Mucosa of rectum (tissue), 2 donors: Measurements from ENCODE around the gene CCDC12.
A peak's percentile ranks its signal among the peaks of the same experiment; 100 is the strongest.

Experiments used
- H3K27ac ChIP-seq, 2 donors: one replicate each; pipeline ENCODE4 v1.7.0; 2013; ENCODE audit warnings: inconsistent platforms in 2 of 2, low read depth in 2 of 2, low read length in 2 of 2
- H3K27me3 ChIP-seq, 2 donors: one replicate each; pipeline ENCODE4 v1.7.0; 2013; ENCODE audit warnings: low read length in 2 of 2; ENCODE audit not compliant: control insufficient read depth in 2 of 2, insufficient read depth in 2 of 2
- H3K36me3 ChIP-seq, 2 donors: one replicate each; pipeline ENCODE4 v1.7.0; 2013; ENCODE audit warnings: low read length in 2 of 2; ENCODE audit not compliant: control insufficient read depth in 2 of 2, insufficient read depth in 2 of 2
- H3K4me1 ChIP-seq, 2 donors: one replicate each; pipeline ENCODE4 v1.7.0; 2013; ENCODE audit warnings: low read length in 2 of 2, mild to moderate bottlenecking in 1 of 2; ENCODE audit not compliant: control insufficient read depth in 2 of 2, insufficient read depth in 2 of 2
- H3K4me3 ChIP-seq, 2 donors: one replicate each; pipeline ENCODE4 v1.7.0; 2013; ENCODE audit warnings: low read length in 2 of 2
- H3K9ac ChIP-seq, 2 donors: one replicate each; pipeline ENCODE4 v1.7.0; 2013; ENCODE audit warnings: low read length in 2 of 2, low read depth in 1 of 2, mild to moderate bottlenecking in 1 of 2
- H3K9me3 ChIP-seq, 2 donors: one replicate each; pipeline ENCODE4 v1.7.0; 2013; ENCODE audit warnings: low read length in 2 of 2; ENCODE audit not compliant: control insufficient read depth in 2 of 2
- donor health status: healthy.
- donor health status: Normal muscosa, but diverticular disease.

The CCDC12 gene

DNA sequence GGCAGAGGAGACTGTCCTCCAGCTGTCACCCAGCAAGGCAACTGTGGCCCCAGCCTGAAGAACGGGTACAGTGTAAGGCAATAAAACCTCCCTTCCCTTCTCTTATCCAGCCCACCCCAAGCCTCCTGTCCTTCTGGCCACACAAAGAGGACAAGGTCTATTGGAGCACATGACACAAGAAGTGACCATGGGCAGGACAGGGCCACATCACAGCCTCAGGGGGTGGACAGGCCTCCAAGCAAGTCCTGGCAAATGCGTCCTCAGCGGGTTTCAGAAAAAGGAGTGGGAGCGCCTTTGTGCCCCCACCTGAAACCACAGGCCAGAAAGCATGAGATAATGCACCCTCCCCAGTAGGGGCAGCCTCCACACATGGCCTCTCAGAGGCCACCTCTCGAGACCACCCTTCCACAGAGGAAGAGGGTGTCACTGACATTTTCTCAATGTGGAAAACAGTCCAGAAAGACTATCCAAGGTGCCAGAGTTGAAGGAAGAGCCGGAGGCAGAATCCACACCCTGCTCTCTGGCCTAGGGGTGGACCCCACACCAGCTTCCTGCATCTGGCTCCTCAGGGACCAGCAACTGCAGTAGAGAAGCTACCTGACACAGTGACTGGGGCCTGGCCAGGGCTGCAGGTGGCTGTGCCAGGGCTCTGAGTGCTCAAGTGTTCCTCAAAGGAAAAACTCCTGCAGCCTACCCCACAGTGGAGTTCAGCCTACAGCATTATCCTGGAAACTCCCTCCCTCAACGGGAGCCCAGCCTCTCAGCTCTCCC, 43.9 kb downstream of the CCDC12 start:
- H3K36me3 ChIP-seq = peaks cover 18 to 19% of the 10 kb centered on the region in 2 donors
- no peak overlapping the region for H3K4me3 ChIP-seq
- no peaks in the 10 kb centered on the region for H3K9me3 ChIP-seq
- peaks cover 65 to 75% of the 10 kb centered on the region in 2 donors for H3K4me1 ChIP-seq
- H3K27me3 ChIP-seq = no peaks in the 10 kb centered on the region
- peak overlapping the region; percentile 73 to 76 for H3K27ac ChIP-seq
- H3K9ac ChIP-seq = peak overlapping the region; percentile 28 to 31

GRCh38 chr3:46931631-46932331, 44.8 kb downstream of the CCDC12 start:
- Histone ChIP-seq H3K4me1 (peaks cover 73 to 84% of the 10 kb centered on the region in 2 donors), H3K4me3 (no peak overlapping the region), H3K27ac (peak overlapping the region; percentile 73 to 76), H3K36me3 (peaks cover 12 to 18% of the 10 kb centered on the region in 2 donors), H3K9me3 (no peaks in the 10 kb centered on the region), H3K27me3 (no peaks in the 10 kb centered on the region), H3K9ac (peak overlapping the region in 1 of 2 donors; percentile 36)

- Histone ChIP-seq H3K27me3 (no peaks in the 10 kb centered on the region), H3K4me3 (no peak overlapping the region), H3K9me3 (no peaks in the 10 kb centered on the region), H3K9ac (no peak overlapping the region), H3K4me1 (peaks cover 81 to 83% of the 10 kb centered on the region in 2 donors), H3K36me3 (peaks cover 13 to 14% of the 10 kb centered on the region in 2 donors), H3K27ac (peak overlapping the region; percentile 73 to 76)
Measured at GRCh38 chr3:46930945-46931403, 45.6 kb downstream of the CCDC12 start.

DNA sequence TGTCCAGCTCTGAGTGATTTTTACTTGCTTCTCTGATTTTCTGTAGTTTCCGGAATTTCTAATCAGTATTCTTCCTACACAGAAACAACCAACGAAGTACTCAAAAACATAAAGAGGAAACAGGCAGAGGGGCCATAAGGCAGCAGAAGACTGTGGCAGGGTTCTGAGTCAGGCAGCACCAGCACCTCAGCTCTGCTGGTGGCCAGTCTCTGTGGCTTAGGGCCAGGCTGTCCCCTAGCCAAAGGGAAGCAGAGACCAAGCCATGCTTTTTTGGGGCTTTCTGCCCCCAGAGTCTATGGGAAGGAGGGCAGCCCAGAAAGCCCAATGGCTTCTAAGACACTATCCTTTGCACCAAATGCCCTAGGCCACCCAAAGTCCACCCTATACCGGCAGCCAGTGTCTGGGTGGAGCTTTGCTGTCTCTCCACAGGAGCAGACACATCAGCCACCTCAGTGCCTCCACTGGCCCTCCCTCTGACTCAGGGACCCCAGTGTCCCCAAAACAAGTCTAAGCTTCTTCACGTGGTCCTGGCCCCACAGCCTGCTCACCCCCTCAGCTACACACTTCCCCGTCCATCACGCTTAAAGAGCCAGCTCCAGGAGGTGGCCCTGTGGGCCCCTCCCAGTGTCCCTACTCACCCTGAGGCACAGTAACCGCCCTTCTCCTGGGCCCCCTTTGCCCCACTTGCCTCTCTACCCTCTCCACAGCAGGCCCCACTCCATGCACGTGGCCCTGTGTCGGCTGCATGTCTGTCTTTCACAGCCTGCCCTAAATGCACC, 46.2 kb downstream of the CCDC12 start:
- Histone ChIP-seq H3K4me3 (no peak overlapping the region), H3K9me3 (no peaks in the 10 kb centered on the region), H3K36me3 (peaks cover 15 to 16% of the 10 kb centered on the region in 2 donors), H3K27ac (peak overlapping the region; percentile 73 to 76), H3K27me3 (no peaks in the 10 kb centered on the region), H3K9ac (peak overlapping the region in 1 of 2 donors; percentile 12), H3K4me1 (peaks cover 79 to 80% of the 10 kb centered on the region in 2 donors)

GRCh38 chr3:46929324-46929723, 47.2 kb downstream of the CCDC12 start:
- Histone ChIP-seq H3K27ac (peak overlapping the region; percentile 20 to 67), H3K27me3 (no peaks in the 10 kb centered on the region), H3K9me3 (no peaks in the 10 kb centered on the region), H3K9ac (peak overlapping the region in 1 of 2 donors; percentile 30), H3K36me3 (peaks cover 18 to 21% of the 10 kb centered on the region in 2 donors), H3K4me1 (peaks cover 70 to 71% of the 10 kb centered on the region in 2 donors), H3K4me3 (no peak overlapping the region)

- Histone ChIP-seq H3K9me3 (no peaks in the 10 kb centered on the region), H3K9ac (no peak overlapping the region), H3K27ac (no peak overlapping the region), H3K36me3 (peaks cover 26 to 28% of the 10 kb centered on the region in 2 donors), H3K4me1 (peaks cover 62 to 66% of the 10 kb centered on the region in 2 donors), H3K4me3 (peak overlapping the region in 1 of 2 donors; percentile 5), H3K27me3 (no peaks in the 10 kb centered on the region)
Measured at GRCh38 chr3:46928282-46928681, 48.3 kb downstream of the CCDC12 start.

GRCh38 chr3:46927718-46928073, 48.8 kb downstream of the CCDC12 start:
- Histone ChIP-seq H3K27ac (peak overlapping the region; percentile 62 to 74), H3K9ac (peak overlapping the region; percentile 3 to 38), H3K9me3 (no peaks in the 10 kb centered on the region), H3K27me3 (no peaks in the 10 kb centered on the region), H3K36me3 (peaks cover 32 to 34% of the 10 kb centered on the region in 2 donors), H3K4me3 (peak overlapping the region; percentile 3 to 5), H3K4me1 (peaks cover 56 to 61% of the 10 kb centered on the region in 2 donors)

- peak overlapping the region; percentile 3 to 5 for H3K4me3 ChIP-seq
- no peaks in the 10 kb centered on the region for H3K9me3 ChIP-seq
- H3K36me3 ChIP-seq = peaks cover 38 to 40% of the 10 kb centered on the region in 2 donors
- H3K27ac ChIP-seq = peak overlapping the region; percentile 62 to 74
- H3K9ac ChIP-seq = peak overlapping the region; percentile 3 to 38
- H3K4me1 ChIP-seq = peaks cover 50 to 55% of the 10 kb centered on the region in 2 donors
- no peaks in the 10 kb centered on the region for H3K27me3 ChIP-seq
Measured at GRCh38 chr3:46926871-46927717, 49.5 kb downstream of the CCDC12 start.

DNA sequence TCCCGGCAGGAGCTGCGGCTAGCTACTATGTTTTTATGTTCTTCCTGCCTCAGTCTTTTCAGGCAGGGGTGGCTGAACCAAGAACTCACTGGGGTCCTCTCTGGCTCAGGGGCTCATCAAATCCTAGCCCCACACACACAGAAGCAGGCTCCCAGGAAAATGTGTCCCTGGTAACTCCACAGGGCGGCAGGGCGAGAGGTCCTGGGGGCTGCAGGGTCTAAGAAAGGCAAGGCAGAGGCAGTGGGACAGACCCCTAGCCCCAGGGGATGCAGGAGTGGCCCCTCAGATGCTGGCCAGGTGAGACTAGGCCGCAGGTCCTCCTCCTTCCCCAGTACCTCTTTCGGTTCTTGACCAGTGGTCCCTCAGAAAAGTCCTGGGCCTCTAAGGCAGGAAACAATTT, 50.1 kb downstream of the CCDC12 start:
- Histone ChIP-seq H3K9me3 (no peaks in the 10 kb centered on the region), H3K4me3 (no peak overlapping the region), H3K27me3 (no peaks in the 10 kb centered on the region), H3K4me1 (peaks cover 43 to 48% of the 10 kb centered on the region in 2 donors), H3K9ac (peak overlapping the region in 1 of 2 donors; percentile 5), H3K27ac (peak overlapping the region; percentile 62 to 74), H3K36me3 (peaks cover 45 to 47% of the 10 kb centered on the region in 2 donors)
